Stimulated activated naive CD8-positive, alpha-beta T cell treated with anti-CD3 and anti-CD28 coated beads, Interleukin-15, amount 100 ng/mL, for 72 hours (primary cell): ENCODE results near the gene MYO3B.
"Not testable (repeated sequence)": the region's sequence is repeated elsewhere in the genome, so short reads cannot be mapped to it uniquely, and the experiment has no call there.

Experiments used
- ATAC-seq: fragments of 150-1000 bp; cut with Tn5 transposase; 2 replicates; pipeline ENCODE4 v1.10.0; 2021; ENCODE audit warnings: mild to moderate bottlenecking, moderate library complexity
- DNase-seq, 2 donors: peaks; one replicate each; pipeline ENCODE4 v3.0.0; 2021 to 2022
- H3K27ac Mint-ChIP-seq, 2 donors: one replicate each; pipeline ENCODE4 v1.8.0; 2022; ENCODE audit warnings: mild to moderate bottlenecking in 2 of 2, mixed read lengths in 2 of 2, moderate library complexity in 2 of 2
- H3K27me3 Mint-ChIP-seq: one replicate; pipeline ENCODE4 v1.8.0; 2022; ENCODE audit warnings: mixed read lengths
- H3K4me1 Mint-ChIP-seq: one replicate; pipeline ENCODE4 v1.8.0; 2022; ENCODE audit warnings: mild to moderate bottlenecking, mixed read lengths
- H3K4me3 Mint-ChIP-seq, 2 donors: one replicate each; pipeline ENCODE4 v1.8.0; 2022; ENCODE audit warnings: mild to moderate bottlenecking in 2 of 2, mixed read lengths in 2 of 2, moderate library complexity in 1 of 2
- H3K9me3 Mint-ChIP-seq, 2 donors: one replicate each; pipeline ENCODE4 v1.8.0; 2022; ENCODE audit warnings: mixed read lengths in 2 of 2

MYO3B gene

GRCh38 chr2:170332676-170333402 lies 154.9 kb downstream of the MYO3B start:
- DNase-seq, result no peak
- Mint-ChIP-seq H3K27me3 (peaks cover 9% of the 10 kb centered on the region), H3K4me1 (no peaks in the 10 kb centered on the region), H3K9me3 (no peaks in the 10 kb centered on the region), H3K4me3 (no peak overlapping the region), H3K27ac (no peak overlapping the region)
- ATAC-seq, result no peak

GRCh38 chr2:170335351-170335750 lies 157.4 kb downstream of the MYO3B start:
- Mint-ChIP-seq H3K27me3 (peaks cover 9% of the 10 kb centered on the region), H3K4me3 (no peak overlapping the region), H3K9me3 (no peaks in the 10 kb centered on the region), H3K4me1 (peaks cover 10% of the 10 kb centered on the region), H3K27ac (no peak overlapping the region)
- no peak for ATAC-seq
- DNase-seq, result no peak

- no peak for DNase-seq
- no peak overlapping the region for H3K4me3 Mint-ChIP-seq
- H3K4me1 Mint-ChIP-seq, result peaks cover 20% of the 10 kb centered on the region
- H3K27ac Mint-ChIP-seq, result no peak overlapping the region
- H3K27me3 Mint-ChIP-seq, result peaks cover 9% of the 10 kb centered on the region
- no peaks in the 10 kb centered on the region for H3K9me3 Mint-ChIP-seq
- no peak for ATAC-seq
Measured at GRCh38 chr2:170336408-170336807, 158.5 kb downstream of the MYO3B start.

- H3K4me1 Mint-ChIP-seq, result peaks cover 25% of the 10 kb centered on the region
- no peaks in the 10 kb centered on the region for H3K9me3 Mint-ChIP-seq
- H3K27me3 Mint-ChIP-seq, result peaks cover 9% of the 10 kb centered on the region
- no peak for DNase-seq
- no peak for ATAC-seq
- no peak overlapping the region for H3K4me3 Mint-ChIP-seq
- no peak overlapping the region for H3K27ac Mint-ChIP-seq
Measured at GRCh38 chr2:170336916-170337315, 159.0 kb downstream of the MYO3B start.

GRCh38 chr2:170339322-170339721 lies 161.4 kb downstream of the MYO3B start:
- H3K4me3 Mint-ChIP-seq, result no peak overlapping the region
- DNase-seq, result no peak
- H3K27me3 Mint-ChIP-seq, result peaks cover 9% of the 10 kb centered on the region
- no peaks in the 10 kb centered on the region for H3K9me3 Mint-ChIP-seq
- peaks cover 30% of the 10 kb centered on the region for H3K4me1 Mint-ChIP-seq
- H3K27ac Mint-ChIP-seq, result no peak overlapping the region
- ATAC-seq, result no peak

- H3K27ac Mint-ChIP-seq, result no peak overlapping the region
- peaks cover 30% of the 10 kb centered on the region for H3K4me1 Mint-ChIP-seq
- H3K9me3 Mint-ChIP-seq, result no peaks in the 10 kb centered on the region
- no peak overlapping the region for H3K4me3 Mint-ChIP-seq
- peaks cover 9% of the 10 kb centered on the region for H3K27me3 Mint-ChIP-seq
- no peak for ATAC-seq
- DNase-seq, result no peak
Measured at GRCh38 chr2:170339750-170340692, 162.1 kb downstream of the MYO3B start.

- peaks cover 30% of the 10 kb centered on the region for H3K4me1 Mint-ChIP-seq
- H3K4me3 Mint-ChIP-seq, result no peak overlapping the region
- ATAC-seq (peak; percentile 65), DNase-seq (no peak)
- H3K9me3 Mint-ChIP-seq, result no peaks in the 10 kb centered on the region
- no peak overlapping the region for H3K27ac Mint-ChIP-seq
- H3K27me3 Mint-ChIP-seq, result peaks cover 9% of the 10 kb centered on the region
Measured at GRCh38 chr2:170340693-170341068, 162.7 kb downstream of the MYO3B start.

- Mint-ChIP-seq H3K9me3 (no peaks in the 10 kb centered on the region), H3K27ac (no peak overlapping the region), H3K4me1 (peaks cover 30% of the 10 kb centered on the region), H3K27me3 (peaks cover 5% of the 10 kb centered on the region), H3K4me3 (no peak overlapping the region)
- ATAC-seq (no peak), DNase-seq (no peak)
Measured at GRCh38 chr2:170341684-170342623, 164.0 kb downstream of the MYO3B start.

- Mint-ChIP-seq H3K27ac (peak overlapping the region in 1 of 2 donors; percentile 33), H3K27me3 (no peaks in the 10 kb centered on the region), H3K9me3 (no peaks in the 10 kb centered on the region), H3K4me3 (no peak overlapping the region), H3K4me1 (peaks cover 24% of the 10 kb centered on the region)
- ATAC-seq (no peak), DNase-seq (no peak)
Measured at GRCh38 chr2:170344663-170345346, 166.9 kb downstream of the MYO3B start.

- ATAC-seq, result no peak
- Mint-ChIP-seq H3K4me3 (no peak overlapping the region), H3K9me3 (no peaks in the 10 kb centered on the region), H3K27me3 (no peaks in the 10 kb centered on the region), H3K27ac (no peak overlapping the region), H3K4me1 (peaks cover 18% of the 10 kb centered on the region)
- no peak for DNase-seq
Measured at GRCh38 chr2:170345607-170346006, 167.7 kb downstream of the MYO3B start.

GRCh38 chr2:170349269-170349668 lies 171.3 kb downstream of the MYO3B start:
- H3K9me3 Mint-ChIP-seq, H3K27ac Mint-ChIP-seq, H3K4me3 Mint-ChIP-seq, ATAC-seq, H3K4me1 Mint-ChIP-seq, DNase-seq, H3K27me3 Mint-ChIP-seq: not testable (repeated sequence)

- no peak for DNase-seq
- no peak overlapping the region for H3K27ac Mint-ChIP-seq
- H3K9me3 Mint-ChIP-seq, result no peaks in the 10 kb centered on the region
- ATAC-seq, result no peak
- peaks cover 19% of the 10 kb centered on the region for H3K4me1 Mint-ChIP-seq
- no peaks in the 10 kb centered on the region for H3K27me3 Mint-ChIP-seq
- H3K4me3 Mint-ChIP-seq, result no peak overlapping the region
Measured at GRCh38 chr2:170350929-170351826, 173.2 kb downstream of the MYO3B start.

GRCh38 chr2:170353723-170354122 lies 175.8 kb downstream of the MYO3B start:
- no peak overlapping the region for H3K27ac Mint-ChIP-seq
- DNase-seq (no peak), ATAC-seq (no peak)
- H3K4me3 Mint-ChIP-seq, result no peak overlapping the region
- no peaks in the 10 kb centered on the region for H3K9me3 Mint-ChIP-seq
- H3K4me1 Mint-ChIP-seq, result peaks cover 19% of the 10 kb centered on the region
- no peaks in the 10 kb centered on the region for H3K27me3 Mint-ChIP-seq

- H3K27ac Mint-ChIP-seq, result peak overlapping the region; percentile 4 to 51
- DNase-seq, result no peak
- H3K27me3 Mint-ChIP-seq, result no peaks in the 10 kb centered on the region
- H3K4me1 Mint-ChIP-seq, result peaks cover 19% of the 10 kb centered on the region
- no peaks in the 10 kb centered on the region for H3K9me3 Mint-ChIP-seq
- H3K4me3 Mint-ChIP-seq, result no peak overlapping the region
- ATAC-seq, result no peak
Measured at GRCh38 chr2:170354388-170354787, 176.4 kb downstream of the MYO3B start.
